HG03135 (cell line): ENCODE data around the gene ARID3B.
"Not testable (repeated sequence)": the region's sequence is repeated elsewhere in the genome, so short reads cannot be mapped to it uniquely, and the experiment has no call there.

Source experiments
- ATAC-seq: cut with Tn5 transposase; IDR thresholded peaks from one replicate; pipeline ENCODE4 v1.9.1; 2021; ENCODE audit warnings: mild to moderate bottlenecking, moderate library complexity; ENCODE audit not compliant: unreplicated experiment

ARID3B gene, protein sequence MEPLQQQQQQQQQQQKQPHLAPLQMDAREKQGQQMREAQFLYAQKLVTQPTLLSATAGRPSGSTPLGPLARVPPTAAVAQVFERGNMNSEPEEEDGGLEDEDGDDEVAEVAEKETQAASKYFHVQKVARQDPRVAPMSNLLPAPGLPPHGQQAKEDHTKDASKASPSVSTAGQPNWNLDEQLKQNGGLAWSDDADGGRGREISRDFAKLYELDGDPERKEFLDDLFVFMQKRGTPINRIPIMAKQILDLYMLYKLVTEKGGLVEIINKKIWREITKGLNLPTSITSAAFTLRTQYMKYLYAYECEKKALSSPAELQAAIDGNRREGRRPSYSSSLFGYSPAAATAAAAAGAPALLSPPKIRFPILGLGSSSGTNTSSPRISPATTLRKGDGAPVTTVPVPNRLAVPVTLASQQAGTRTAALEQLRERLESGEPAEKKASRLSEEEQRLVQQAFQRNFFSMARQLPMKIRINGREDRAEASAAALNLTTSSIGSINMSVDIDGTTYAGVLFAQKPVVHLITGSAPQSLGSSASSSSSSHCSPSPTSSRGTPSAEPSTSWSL

DNA sequence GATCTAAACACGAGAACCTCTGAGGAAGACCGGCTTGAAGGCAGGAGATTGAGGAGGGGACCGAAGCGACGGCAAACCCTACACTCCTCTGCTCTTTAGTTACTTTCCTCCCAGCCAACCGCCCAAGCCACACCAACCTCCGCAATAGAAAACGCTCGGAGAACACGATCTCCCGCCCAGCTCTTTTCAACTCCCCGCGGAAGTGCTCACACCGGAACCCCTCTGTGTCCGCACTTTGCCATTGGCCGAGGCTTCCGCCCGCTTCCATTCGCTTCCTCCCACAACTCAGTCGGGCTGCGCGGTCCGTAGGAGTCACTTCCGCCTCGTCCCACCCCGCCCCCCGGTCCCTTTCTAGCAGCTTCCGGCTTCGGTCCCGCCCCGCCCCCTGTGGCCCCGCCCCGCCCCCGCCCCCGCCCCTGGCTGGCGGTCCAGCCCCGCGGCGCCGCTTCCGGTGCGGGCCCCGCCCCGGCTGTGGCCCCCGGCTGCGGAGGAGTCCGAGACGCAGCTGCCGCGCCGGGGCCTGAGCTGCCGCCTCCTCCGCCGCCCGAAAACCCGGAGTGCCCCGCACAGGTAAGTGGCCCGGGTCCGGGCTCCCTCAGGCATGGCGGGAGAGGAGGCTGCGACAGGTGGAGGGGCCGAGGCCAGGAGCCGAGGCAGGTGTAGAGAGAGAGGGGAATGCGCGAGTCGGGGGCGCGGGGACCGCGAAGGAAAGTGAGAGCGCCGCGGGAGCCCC is at the start of gene ARID3B:
Gene ARID3B, plus strand, starts transcription at position 460 of the 733 bp plus-strand sequence. CDS start 2,717 bp downstream, outside the sequence.
- peak; percentile 84 for ATAC-seq

GRCh38 chr15:74496648-74497047 is 44.4 kb upstream of the ARID3B start:
- no peak for ATAC-seq

GRCh38 chr15:74497584-74497983 is 43.4 kb upstream of the ARID3B start:
- ATAC-seq, result no peak

GRCh38 chr15:74499366-74499765 is 41.7 kb upstream of the ARID3B start:
- no peak for ATAC-seq

DNA sequence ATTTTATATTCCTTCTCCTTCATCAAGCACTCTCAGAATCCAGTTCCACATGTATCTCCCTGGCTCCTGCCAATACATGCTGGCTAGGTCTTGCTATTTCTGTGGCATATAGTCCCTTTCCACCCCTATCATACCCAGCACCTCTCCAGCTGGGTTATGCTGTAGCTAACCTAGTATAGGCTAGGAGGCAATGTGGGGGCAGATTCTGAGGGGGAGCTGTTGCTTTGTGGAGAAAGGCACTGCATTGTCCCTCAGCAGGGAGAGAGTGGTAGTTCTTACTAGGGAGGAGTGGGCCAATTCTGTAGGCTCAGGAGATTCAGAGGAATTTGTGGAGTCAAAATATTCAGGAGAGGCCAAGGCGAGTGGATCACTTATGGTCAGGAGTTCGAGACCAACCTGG is 40.6 kb upstream of the ARID3B start:
- ATAC-seq, result no peak

DNA sequence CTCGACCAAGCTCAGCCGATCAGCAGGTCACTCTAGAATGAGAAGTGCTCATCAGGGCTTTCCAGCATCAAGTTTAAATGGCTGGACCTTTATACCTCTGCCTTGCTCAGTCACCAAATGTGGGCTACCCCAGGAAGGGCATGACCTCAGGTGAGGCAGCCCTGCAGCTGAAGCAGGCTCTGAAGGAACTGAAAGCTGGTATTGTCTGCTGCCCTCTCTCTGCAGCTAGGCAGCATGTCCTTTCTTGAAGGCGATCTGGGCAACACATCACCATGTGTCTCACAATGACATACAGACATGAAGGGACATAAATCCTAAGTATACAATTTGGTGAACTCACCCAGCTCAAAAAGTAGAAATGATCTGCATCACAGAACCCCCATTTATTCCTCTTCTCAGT is 38.7 kb upstream of the ARID3B start:
- ATAC-seq, result no peak

DNA sequence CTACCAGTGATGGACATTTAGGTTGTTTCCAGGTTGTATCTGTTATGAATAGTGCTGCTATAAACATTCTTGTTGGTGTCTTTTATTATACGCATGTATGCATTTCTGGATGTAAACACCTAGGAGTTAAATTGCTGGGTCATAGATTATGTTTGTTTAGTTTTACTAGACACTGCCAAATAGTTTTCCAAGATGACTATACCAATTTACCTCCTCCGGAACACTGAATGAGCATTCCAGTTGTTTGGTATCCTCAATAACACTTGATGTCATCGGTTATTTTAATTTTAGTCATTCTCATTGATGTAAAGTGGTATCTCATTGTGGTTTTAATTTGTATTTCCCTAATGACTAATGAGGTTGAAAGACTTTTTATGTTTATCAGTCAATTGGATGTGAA is 36.6 kb upstream of the ARID3B start:
- no peak for ATAC-seq

GRCh38 chr15:74504836-74505235 is 36.2 kb upstream of the ARID3B start:
- ATAC-seq, result no peak

- ATAC-seq, result no peak
These were observed 35.0 kb upstream of the ARID3B start for GRCh38 chr15:74505837-74506514.

DNA sequence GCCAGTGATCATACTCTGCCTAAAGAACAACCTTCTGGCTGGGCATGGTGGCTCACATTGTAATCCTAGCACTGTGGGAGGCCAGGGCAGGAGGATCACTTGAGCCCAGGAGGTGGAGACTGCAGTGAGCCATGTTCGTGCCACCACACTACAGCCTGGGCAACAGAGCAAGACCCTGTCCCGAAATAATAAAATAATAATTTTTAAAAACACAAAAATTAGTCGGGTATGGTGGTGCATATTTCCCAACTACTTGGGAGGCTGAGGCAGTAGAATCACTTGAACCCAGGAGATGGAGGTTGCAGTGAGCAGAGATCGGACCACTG is 34.5 kb upstream of the ARID3B start:
- ATAC-seq, result no peak

- ATAC-seq, result peak; percentile 66
These were observed 29.4 kb upstream of the ARID3B start for GRCh38 chr15:74511583-74511982.

DNA sequence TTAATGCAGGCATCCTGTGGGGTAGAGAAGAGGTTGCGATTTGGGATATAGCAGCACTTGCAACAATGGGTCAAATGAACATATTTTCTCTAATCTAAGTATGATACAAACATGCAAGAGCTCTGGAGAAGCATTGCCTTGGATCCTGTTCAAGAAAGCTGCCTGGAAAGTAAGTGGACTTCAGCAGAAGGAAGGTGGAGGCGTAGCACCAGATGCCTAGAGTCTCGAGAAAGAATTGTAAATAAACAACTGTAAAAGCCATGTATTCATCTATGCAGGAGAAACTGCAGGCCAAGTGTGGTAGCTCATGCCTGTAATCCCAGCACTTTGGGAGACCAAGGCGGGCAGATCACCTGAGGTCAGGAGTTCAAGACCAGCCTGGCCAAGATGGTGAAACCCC is 27.0 kb upstream of the ARID3B start:
- not testable (repeated sequence) for ATAC-seq

- no peak for ATAC-seq
These were observed 23.9 kb upstream of the ARID3B start for GRCh38 chr15:74517096-74517495.

- ATAC-seq, result no peak
These were observed 21.7 kb upstream of the ARID3B start for GRCh38 chr15:74519311-74519710.

GRCh38 chr15:74520407-74520806 is 20.6 kb upstream of the ARID3B start:
- ATAC-seq, result no peak

- ATAC-seq, result no peak
These were observed 17.0 kb upstream of the ARID3B start for GRCh38 chr15:74523982-74524381.

GRCh38 chr15:74525309-74525708 is 15.7 kb upstream of the ARID3B start:
- no peak for ATAC-seq

DNA sequence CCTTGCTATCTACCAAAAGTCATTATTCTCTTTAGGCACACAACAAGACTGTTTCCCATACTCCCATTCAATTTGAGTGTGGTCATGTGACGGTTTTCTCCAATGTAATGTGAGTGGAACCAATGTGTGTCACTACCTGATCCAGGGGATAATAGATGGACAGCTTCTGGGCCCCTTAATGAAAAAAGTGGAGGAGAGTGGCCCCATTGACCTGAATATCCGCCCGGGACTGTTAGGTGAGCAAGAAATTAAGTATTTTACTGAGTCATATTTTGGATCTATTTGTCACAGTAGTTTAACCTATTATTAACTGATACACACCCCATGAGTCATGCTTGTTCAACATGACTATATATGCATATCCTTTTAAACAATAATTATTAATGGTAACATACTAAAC is 15.1 kb upstream of the ARID3B start:
- ATAC-seq, result no peak

GRCh38 chr15:74528876-74529275 is 12.1 kb upstream of the ARID3B start:
- no peak for ATAC-seq

DNA sequence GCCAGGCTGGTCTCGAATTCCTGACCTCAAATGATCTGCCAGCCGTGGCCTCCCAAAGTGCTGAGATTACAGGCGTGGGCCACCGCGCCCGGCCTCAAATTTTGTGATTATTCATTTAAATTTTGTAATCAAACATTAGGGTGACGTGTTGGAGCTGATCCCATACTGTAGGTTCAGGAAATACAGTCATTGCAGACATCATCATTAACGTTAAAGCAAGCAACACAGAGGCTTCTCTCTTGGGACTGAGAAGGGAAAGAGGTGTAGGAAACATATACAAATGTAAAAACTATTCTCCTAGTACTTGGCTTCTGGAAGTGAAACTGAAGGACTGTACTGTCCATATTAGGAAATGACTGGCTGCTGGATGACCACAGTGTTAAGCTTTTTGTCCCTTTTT is 11.1 kb upstream of the ARID3B start:
- ATAC-seq, result no peak

DNA sequence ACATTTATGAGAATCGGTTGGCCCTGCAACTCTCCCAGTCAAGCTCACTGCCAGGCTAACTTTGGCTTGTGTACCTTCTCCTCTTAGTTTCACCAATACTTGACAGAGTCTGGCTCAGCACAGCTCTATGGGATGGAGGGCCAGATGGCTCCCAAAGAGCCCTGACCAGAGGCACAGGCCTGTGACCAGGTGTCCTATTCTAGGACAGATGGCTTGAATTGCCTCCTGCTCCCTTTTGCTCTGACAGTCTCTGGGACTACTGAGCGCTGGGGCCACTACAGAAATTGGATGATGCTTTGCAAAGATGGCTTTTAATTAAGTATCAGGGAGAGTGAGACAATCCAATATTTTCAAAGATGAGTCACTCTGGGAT is 10.3 kb upstream of the ARID3B start:
- no peak for ATAC-seq
